ENCODE data around the gene CCDC3.

CCDC3 gene

DNA sequence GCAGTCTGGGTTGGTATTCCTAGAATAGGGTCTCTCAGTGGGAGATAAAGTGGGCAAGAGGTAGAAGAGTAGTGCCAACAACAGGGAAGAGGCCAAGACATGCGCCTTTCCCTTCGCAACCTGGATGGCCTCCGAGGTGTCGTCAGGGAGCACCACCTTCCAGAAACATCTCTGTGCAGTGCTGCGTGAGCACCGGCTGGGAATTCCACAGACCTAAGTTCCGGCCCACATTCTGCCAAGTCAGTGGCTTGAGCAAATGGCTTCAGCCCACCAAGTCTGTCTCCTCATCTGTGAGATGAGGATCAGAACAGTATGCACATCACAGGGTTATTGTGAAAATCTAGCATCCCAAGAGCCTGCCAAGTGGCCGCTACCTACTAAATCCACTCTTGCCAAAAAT is 40.6 kb downstream of the CCDC3 start:
- no peak for DNase-seq

DNA sequence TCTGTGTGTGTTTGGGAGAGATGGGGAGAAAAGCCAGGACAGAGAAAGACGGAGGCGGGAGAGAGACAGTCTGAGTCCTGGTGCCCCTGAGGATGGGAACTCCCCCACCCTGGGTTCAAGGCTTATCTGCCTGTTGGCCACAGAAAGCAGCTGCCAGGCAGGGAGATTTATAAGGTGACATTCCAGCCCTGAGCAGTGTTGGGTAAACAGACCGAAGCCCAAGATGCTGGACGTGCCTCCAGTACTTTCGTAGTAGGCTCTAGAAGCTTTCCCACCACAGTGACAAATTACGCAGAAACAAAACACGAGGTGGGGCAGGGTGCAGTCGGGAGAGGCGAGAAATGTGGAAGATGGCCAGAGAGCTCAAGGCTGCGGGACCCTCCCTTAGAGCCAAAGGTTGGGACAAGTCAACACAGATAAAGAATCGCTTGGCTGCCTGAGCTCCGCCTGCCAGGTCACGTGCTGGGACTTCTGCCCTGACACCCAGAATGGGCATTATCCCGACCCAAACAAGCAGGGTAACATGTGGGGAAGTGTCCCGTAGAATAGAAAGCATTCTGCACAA is 41.1 kb downstream of the CCDC3 start:
- DNase-seq = no peak

DNA sequence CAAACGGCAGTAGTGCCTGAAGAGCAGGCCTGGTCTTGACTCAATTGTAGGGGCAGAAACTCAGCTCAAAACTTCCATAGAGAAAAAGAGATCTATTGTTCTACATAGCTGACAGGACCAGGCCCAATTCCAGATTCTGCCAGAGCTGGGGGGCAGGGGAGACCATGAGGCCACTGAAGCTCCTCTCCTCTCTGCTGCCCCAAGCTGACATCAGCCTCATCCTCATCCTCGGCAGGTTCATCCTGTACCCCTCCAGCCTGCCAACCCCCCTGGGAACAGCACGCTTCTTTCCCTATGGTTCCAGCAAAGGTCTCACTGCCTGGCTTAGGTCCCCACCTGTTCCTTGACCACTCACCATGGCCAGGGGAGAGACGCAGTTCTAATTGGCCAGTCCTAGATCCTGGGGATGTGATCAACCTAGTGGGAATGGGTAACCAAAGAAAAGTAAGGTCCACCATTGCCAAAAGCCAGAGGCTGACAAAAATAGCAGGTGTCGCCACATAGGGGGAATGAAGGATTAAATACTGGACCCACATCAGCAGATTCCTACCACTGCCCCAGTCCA is 42.9 kb downstream of the CCDC3 start:
- peak; percentile 5 for DNase-seq

DNA sequence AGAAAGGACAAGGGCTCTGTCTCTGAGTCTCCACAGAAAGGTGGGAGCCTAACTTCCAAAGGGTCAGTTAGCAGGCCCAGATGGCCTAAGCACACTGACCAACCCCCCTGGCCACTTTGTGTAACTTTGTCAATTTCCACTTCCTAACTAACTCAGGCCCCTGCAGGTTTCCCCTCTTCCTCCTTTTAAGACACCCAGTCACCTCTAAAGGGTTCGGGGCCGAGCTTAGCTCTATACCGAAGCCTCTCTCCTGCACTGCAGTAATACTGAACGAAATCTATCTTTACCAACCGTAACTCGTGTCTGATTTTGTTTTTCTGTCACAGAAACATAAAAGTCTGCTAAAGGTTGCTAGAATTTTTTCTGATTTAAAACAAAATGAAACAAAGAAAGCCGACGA is 44.4 kb downstream of the CCDC3 start:
- DNase-seq = no peak

DNA sequence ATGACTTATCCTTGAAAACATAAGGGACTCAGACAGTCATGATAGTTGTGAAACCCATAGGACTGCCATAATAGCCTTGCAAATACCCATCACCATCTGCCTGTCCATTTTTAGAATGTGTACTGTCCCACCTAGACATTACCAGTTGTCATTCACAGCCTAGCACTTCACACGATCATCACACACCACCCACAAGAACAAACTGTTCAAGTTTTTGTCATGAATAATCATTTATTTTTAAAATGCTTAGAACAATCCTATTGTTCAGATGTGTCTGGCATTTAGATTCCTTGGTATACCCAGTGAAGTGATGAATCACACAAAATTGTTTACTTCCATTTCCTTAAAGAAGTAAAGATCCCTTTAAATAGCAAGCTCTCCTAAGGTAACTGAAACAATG is 46.6 kb downstream of the CCDC3 start:
- no peak for DNase-seq

DNA sequence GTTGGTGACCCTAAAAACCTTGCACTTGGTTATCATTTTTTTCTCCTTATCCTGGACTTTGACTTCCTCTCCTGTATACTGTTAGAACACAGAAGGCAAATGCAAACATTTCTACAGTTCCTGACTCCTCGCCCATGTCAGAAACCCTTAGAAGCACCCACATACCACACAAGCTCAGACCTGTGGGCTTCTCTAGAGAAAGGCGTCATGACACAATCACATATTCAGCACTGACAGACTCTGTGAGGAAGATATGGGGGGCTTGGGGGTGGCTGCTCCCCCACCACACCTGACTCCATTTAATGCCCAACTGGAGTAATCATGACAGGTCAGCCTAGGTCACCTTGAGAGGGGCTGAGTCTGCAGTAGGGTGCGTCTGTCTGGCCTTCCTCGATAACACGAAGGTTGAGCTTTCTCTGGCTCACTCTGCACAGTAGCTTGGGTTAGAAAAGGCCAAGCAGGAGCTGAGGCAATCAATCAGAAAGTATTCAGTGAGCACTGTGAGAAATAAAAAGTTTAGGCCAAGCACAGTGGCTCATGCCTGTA is 50.9 kb downstream of the CCDC3 start:
- no peak for DNase-seq

DNA sequence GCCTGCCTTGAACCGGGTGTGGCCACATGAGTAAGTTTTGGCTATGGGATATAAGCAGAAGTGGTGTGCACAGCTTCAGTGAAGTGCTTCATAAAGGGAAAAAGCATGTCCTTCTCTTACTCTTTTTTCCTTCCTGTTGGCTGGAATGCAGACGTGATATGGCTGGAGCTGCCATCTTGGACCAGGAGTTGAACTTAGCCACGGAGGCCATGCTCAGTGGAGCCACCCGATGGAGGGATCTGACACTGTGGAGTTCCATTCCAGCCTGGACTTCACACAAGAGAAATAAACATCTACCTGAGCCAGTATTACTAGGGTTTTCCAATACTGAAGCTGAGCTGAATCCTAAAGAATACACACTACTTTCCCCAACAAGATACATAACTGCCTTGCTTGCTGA is 52.3 kb downstream of the CCDC3 start:
- DNase-seq = peak; percentile 25

DNA sequence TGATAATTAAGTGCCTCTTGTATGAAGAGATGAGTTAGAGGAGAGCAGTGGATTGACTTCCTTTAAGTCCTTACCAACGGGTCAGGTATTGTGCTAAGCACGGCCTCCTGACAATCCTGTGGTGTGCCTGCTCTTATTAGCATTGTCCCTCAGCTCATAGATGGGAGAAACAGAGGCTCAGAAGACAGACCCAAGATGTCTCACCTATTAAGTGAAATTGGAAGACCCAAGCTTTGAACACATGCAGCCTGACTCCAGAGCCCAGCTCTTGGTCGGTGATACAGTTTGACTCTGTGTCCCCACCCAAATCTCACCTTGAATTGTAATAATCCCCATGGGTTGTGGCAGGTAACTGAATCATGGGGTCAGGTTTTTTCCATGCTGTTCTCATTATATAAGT is 53.8 kb downstream of the CCDC3 start:
- DNase-seq = no peak

DNA sequence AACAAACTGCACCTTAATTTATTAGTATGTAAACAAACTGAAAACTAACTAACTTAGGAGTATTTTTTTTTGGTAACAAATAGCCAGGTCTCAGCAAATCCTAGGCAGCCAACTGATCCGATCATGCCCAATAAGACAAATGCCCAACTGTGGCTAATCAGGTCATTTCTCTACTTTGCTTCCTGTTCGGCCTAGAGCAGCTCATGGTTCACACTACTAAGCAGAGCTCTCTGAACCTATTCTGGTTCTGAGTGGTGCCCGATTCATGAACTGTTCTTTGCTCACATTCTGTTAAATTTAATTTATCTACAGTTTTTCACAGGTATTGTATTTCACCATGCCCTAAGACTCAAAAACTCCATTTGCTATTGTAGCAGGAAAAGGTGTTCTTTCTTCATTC is 55.1 kb downstream of the CCDC3 start:
- DNase-seq = no peak

DNA sequence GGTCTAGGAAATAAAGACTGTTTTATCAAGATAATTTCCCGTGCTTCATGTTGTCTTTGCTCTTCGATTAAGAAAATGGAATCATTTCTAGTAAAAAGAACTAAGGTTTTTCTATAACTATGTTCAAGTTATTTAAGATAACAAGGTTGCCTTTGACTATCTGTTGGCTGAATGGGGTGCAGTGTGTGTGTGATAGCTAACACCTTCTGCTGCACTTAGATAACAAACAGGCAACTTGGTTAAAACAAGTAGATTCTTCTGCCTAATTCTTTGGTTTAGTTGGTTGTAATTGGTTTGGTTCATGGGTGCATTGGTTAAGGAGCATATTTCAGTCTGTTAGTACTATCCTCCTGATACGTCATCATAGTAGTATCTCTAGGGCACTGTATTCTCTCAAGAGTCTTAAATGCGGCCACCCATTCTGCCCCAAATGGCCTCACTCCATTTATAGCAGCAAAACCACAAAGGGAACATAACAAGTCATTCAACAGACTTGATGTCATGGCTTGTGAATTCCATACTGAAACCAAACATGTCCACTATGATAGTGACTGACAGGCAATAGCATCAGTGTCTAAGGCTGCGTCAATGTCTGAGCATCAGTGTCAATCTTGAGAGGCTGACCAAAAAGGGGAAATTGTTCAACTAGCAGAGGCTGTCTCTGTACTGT is 55.7 kb downstream of the CCDC3 start:
- no peak for DNase-seq

DNA sequence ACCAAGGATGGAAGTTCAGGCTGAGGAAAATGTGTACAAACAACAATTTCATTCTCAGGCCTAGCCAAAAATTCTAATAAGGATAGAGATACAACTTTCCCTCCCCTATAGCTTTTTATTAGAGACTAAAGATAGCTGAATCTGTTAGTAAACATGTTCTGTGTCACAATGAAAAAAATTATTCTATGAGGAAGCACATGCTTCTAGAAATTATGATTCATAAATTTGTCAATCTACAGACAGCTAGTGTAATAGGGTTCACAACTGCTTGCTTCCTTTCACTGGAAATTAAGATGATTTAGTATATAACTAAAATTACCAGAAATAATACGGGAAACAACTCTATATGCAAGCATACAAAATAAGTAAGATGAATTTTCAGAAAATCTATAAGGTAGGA is 56.6 kb downstream of the CCDC3 start:
- no peak for DNase-seq

DNA sequence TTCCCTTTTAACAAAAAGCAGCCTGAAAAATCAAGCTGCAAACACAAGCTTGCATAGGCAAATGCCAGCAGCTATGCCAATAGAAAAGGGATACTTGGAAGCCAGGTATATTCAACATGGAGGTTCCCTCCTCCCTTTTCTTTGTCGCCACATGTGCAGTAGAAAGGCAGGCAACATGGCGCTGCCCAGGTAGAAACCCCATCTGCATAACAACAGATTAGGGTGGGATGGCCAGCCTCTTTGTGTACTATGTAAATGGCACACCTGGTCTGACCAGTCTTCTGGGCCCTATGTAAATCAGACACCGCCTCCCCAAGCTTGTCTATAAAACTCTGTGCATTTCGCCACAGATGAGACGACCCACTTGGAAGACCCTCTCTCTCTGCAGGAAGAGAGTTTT is 58.1 kb downstream of the CCDC3 start:
- DNase-seq = no peak

DNA sequence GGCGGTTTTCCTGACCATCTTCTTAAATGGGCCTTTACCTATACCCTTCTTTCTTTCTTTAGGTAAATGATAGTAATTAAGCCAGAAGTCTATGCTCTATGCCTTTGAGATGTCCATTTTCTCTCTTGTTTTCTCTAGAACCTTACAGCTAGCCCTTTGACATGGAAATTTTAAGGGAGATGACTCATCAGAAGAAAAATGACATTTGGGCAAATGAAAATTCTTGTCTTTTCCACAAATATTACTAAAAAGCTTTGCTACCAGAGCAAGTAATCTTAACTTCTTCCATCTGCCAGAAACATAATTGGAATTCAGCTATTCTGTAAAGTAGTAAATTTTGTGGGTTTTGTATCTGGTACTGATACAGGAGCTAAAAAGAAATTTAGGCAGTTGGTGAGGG is 59.5 kb downstream of the CCDC3 start:
- DNase-seq = no peak

DNA sequence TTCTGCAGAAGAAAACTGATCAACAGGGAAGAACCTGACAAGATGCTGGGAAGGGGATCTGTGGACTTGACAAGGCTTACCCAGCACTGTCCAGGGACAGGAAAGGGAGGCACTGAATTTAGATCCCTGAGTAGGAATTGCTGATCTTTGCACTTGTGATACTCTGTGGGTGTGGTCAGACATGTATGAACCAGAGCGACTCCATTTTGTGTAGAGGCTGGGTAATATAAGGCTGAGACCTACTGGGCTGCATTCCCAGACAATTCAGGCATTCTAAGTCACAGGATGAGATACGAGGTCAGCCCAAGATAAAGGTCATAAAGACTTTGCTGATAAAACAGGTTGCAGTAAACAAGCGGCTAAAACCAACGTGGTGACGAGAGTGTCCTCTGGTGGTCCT is 60.7 kb downstream of the CCDC3 start:
- no peak for DNase-seq

DNA sequence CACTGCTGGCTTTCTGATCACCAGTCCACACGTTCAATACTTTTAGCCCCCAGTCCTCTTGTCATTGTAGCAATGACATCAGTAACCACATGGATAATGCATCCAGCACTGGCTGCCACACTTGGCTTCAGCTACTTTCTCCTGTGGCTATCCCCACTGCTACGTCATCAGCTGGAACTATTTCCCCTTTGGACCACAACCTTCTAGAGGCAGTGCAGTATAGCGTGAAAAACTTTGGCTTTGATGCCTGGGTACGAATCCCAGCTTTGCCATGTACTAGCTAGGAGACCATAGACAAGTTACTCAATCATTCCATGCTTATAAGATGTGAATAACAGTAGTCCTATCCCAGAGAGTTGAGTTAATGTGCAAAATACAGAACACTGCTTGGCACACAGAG is 63.2 kb downstream of the CCDC3 start:
- DNase-seq = no peak

DNA sequence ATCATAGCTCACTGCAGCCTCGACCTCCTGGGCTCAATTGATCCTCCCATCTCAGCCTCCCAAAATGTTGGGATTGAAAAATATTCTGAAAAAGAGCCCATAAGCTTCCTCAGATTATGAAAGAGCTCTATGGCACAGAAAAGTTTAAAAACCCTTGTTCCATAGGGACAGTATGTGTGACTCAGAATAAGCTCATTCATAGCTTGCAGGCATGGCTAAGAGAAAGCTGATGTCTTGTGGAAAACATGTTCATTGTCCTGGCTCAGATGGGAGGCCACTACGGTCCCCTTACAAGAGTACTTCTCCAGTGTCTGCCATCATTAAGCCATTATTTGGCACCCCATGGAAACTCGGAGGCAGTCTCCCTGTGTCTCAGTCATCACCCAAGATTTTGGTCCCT is 64.0 kb downstream of the CCDC3 start:
- DNase-seq = no peak

DNA sequence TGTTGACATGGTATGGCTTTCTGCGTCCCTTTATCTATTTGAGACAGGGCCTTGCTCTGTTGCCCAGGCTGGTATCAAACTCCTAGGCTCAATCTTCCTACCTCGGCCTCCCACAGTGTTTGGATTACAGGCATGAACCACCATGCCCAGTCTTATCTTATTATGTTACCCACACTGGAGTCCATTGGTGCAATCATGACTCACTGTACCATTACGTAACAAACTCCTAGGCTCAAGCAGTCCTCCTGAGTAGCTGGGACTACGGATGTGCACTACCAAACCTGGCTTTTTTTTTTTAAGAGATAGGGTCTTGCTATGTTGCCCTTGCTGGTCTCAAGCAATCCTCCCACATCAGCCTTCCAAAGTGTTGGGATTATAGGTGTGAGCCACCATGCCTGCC is 66.7 kb downstream of the CCDC3 start:
- DNase-seq = no peak

DNA sequence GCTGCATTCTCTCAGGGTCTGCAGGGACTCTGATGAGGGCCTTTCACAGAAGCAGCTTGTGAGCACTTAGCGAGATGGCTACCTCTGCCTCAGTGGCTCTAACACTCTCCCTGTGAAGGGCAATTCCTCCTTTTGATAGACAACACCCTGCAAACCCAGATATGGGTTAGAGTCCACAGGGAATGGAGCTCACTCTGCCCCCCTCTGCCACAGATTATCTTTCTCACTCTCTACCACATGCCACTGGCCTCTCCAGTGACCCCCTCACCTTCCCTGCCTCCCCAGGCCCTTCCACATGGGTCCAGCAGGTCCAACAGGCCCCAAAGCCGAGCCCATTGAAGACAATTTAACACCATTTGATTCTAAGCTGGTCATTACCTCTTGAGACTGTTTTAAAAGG is 72.1 kb downstream of the CCDC3 start:
- DNase-seq = no peak

DNA sequence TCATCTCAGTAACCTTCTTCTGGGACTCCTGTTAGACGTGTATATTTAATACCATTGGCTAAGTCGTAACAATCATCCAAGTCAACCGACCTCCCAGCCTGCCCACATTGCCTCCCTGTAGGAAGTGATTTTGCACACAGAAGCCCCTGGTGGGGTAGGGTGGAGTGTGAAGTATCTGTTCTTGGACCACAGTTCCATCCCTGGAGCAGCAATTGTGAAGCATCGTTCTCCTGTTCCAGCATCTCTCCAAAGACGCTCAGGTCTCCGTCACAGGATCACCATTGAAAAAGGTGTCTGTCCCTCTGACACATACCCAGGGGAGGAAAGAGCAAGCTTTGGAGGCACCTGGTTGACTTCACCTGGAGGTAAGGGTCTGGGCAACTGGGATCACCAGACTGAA is 72.9 kb downstream of the CCDC3 start:
- no peak for DNase-seq

DNA sequence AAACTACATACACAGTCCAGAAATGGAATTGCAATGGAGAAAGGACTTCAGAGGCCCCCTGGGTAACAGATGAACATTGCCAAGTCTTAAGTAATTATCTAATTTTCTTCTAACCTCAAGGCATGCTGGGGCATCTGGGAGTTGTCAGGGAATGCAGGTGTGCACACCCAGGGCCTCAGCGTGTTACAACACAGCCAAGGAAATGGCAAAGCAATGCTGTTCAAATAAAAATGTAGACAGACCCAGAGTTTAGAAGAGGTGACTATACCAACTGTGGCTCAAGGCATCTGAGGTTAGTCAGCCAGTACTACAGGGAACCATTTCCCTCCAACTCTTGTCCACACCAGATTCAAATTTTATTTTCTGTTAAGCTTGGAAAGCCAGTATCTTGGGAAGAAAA is 73.6 kb downstream of the CCDC3 start:
- DNase-seq = no peak

DNA sequence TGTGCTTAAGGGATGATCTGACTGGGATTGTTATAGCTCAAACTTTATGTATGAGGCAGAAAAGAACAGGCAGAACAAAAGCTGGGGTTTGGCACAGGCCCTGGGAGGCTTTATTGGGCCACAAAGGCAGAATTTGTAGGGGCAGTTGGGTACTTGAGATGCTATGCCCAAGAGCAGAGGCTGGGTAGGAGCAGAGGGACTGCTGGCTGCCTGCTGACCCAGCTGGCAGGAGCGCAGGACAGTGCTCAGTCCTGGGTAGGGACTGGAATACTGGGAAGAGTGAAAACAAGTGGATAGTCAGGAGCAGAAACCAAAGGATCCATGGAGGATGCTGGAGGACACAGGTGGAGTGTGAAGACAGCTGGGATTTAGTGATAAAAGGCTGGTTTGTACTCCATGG is 75.7 kb downstream of the CCDC3 start:
- DNase-seq = no peak

DNA sequence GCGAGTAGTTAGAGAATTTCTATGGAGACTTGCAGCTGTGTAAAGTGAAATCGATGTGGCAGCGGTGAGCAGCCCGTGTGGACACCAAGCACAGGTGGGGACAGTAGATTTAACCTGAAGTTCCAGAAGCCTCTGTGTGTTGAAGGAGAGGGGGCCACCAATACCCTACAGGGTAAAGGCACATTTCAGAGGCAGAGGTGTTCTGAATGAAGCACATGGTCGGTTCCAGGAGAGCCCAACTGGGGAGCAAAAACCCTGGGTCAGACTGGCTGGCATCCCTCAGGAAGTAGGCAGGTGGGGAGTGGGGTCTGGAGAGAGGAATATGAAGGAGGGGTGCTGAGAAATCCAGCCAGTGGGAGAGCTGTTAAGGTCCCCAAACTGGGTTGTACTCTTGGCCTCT is 76.6 kb downstream of the CCDC3 start:
- DNase-seq = no peak

DNA sequence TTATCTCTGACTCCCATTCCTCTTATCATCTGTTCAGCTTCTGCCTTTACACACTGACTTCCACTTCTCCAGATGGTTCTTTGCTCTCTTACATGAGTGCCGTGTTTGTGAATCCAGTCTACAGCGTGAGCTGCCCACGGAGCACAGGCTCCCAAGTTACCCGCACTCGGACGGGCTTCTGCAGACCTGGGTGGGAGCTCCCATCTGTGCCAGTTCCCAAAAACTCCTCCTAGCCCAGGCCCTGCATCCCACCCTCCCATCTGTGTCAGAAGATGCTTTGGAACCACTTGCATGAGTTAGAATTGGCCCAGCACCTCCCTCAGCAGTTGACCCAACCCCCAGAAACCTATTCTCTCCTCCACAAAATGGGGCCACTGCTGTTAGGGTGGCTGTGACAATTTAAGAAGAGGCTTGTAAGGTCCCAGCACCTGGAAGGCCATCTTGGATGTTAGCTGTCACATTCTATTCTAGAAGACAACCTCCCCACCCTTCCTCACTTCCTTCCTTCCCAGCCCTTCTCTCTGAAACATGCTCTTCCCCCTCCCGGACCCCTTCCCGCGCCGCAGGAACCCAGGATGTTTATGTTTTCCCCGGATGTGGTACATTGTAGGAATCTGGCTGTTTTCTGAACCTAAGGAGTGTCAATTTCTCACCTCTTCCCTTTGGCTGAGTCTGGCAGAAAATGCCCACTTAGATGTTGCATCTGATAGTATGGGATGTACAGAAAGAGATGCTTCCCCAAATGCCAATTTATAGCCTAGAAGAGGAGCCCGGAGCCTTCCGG is 79.2 kb downstream of the CCDC3 start:
- DNase-seq = no peak

DNA sequence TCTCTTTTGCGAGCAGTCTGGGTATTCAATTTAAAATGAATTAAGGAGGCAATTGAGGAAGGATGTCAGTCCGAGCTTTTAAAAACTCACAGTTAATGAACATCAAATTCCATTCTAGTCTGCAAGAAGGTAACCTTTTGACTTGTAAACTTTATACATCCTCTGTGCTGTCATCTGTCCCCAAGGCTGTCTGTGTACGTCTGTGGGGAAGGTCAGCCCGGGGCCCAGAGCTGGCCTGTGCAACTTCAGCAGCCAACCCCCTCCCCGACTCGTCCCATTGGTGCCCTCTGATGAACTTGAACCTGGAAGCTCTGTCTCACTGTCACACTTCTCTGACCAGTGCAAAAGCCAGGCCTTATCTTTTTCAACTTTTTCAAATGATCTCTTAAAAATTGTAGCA is 80.3 kb downstream of the CCDC3 start:
- no peak for DNase-seq
